IMR-90 (cell line): ENCODE data around the gene KHK. TPM values are rescaled to one million over a fixed set of nuclear protein-coding genes. Genes with fewer than 3 reads are reported as not detected.

Source experiments
- ATAC-seq: fragments of 200-7000 bp; cut with Tn5 transposase; 2 replicates; pipeline ENCODE4 v1.9.1; 2020; ENCODE audit warnings: low read depth, mild to moderate bottlenecking, moderate library complexity
- BruUV-seq: library from RNA; stranded (reverse); fragments of 400-500 nt; replicated peaks from 2 replicates; lab custom pipeline; 2021; lab: Mats Ljungman, UMichigan
- CTCF ChIA-PET: fragments of 300-600 bp; formaldehyde crosslinking; extraction: SDS; loops from one replicate; lab custom pipeline; 2021; ENCODE audit warnings: antibody characterized with exemption; lab: Yijun Ruan, JAX
- POLR2A ChIA-PET: fragments of 300-600 bp; sonication (Branson Sonifier 250); formaldehyde crosslinking; loops from one replicate; lab custom pipeline; 2022; ENCODE audit warnings: antibody characterized with exemption; ENCODE audit not compliant: unreplicated experiment; lab: Charles Lee
- DNase-seq: peaks from one replicate; pipeline ENCODE4 v3.0.0; 2013
- H2AFZ ChIP-seq: replicated peaks from 2 replicates; pipeline ENCODE3; 2013; ENCODE audit warnings: low read length, mild to moderate bottlenecking; ENCODE audit not compliant: poor library complexity
- H2AK5ac ChIP-seq: 2 replicates; pipeline ENCODE4 v1.6.1; 2013; ENCODE audit warnings: low read depth, low read length, inconsistent platforms
- H2AK9ac ChIP-seq: replicated peaks from 2 replicates; pipeline ENCODE3; 2013; ENCODE audit warnings: mild to moderate bottlenecking, low read depth, low read length, moderate library complexity; ENCODE audit not compliant: poor library complexity
- H2BK120ac ChIP-seq: 2 replicates; pipeline ENCODE4 v1.6.1; 2013; ENCODE audit warnings: low read depth, low read length, inconsistent platforms
- H2BK15ac ChIP-seq: 3 replicates; pipeline ENCODE4 v1.6.1; 2013; ENCODE audit warnings: low read depth, low read length, inconsistent platforms
- H2BK20ac ChIP-seq: 2 replicates; pipeline ENCODE4 v1.6.1; 2013; ENCODE audit warnings: low read depth, mild to moderate bottlenecking, inconsistent platforms, low read length, moderate library complexity
- H2BK5ac ChIP-seq: 2 replicates; pipeline ENCODE4 v1.6.1; 2013; ENCODE audit warnings: mild to moderate bottlenecking, low read depth, low read length, inconsistent platforms; ENCODE audit not compliant: poor library complexity, severe bottlenecking
- H3K14ac ChIP-seq: replicated peaks from 2 replicates; pipeline ENCODE4 v1.6.1; 2013; ENCODE audit warnings: low read depth, low read length, inconsistent platforms
- H3K18ac ChIP-seq: 2 replicates; pipeline ENCODE4 v1.6.1; 2013; ENCODE audit warnings: low read depth, low read length, control low read depth
- H3K23ac ChIP-seq: 2 replicates; pipeline ENCODE4 v1.6.1; 2013; ENCODE audit warnings: low read depth, low read length, inconsistent platforms
- H3K27ac ChIP-seq: 2 replicates; pipeline ENCODE4 v1.5.1; 2013; ENCODE audit warnings: mild to moderate bottlenecking, control low read depth, low read length; ENCODE audit not compliant: insufficient read depth
- H3K27me3 ChIP-seq: 2 replicates; pipeline ENCODE4 v1.6.1; 2013; ENCODE audit warnings: low read length; ENCODE audit not compliant: control insufficient read depth, insufficient read depth
- H3K36me3 ChIP-seq: 2 replicates; pipeline ENCODE4 v1.6.1; 2013; ENCODE audit warnings: low read length, mixed read lengths; ENCODE audit not compliant: control insufficient read depth, insufficient read depth
- H3K4ac ChIP-seq: 2 replicates; pipeline ENCODE4 v1.6.1; 2013; ENCODE audit warnings: low read depth, low read length, inconsistent platforms
- H3K4me1 ChIP-seq: 2 replicates; pipeline ENCODE4 v1.6.1; 2013; ENCODE audit warnings: low read length, mixed read lengths; ENCODE audit not compliant: control insufficient read depth, insufficient read depth
- H3K4me2 ChIP-seq: 2 replicates; pipeline ENCODE4 v1.6.1; 2013; ENCODE audit warnings: low read depth, mild to moderate bottlenecking, control low read depth, low read length, moderate library complexity
- H3K4me3 ChIP-seq: 2 replicates; pipeline ENCODE4 v1.5.1; 2013; ENCODE audit warnings: low read depth, mild to moderate bottlenecking, control low read depth, low read length, moderate library complexity; ENCODE audit not compliant: insufficient read depth
- H3K56ac ChIP-seq: 2 replicates; pipeline ENCODE4 v1.6.1; 2013; ENCODE audit warnings: low read length, inconsistent platforms; ENCODE audit not compliant: insufficient read depth; ENCODE audit errors: extremely low read depth
- H3K79me1 ChIP-seq, 2 experiments: 2 replicates each; pipeline ENCODE4 v1.6.1; 2013; ENCODE audit warnings: low read length in 2 of 2, inconsistent platforms in 1 of 2, low read depth in 1 of 2
- H3K9ac ChIP-seq: 2 replicates; pipeline ENCODE4 v1.6.1; 2013; ENCODE audit warnings: low read depth, low read length, control low read depth
- H3K9me1 ChIP-seq: 2 replicates; pipeline ENCODE4 v1.6.1; 2013; ENCODE audit warnings: low read length, inconsistent platforms; ENCODE audit not compliant: insufficient read depth
- H3K9me3 ChIP-seq: 2 replicates; pipeline ENCODE4 v1.6.1; 2013; ENCODE audit warnings: low read length; ENCODE audit not compliant: control insufficient read depth, insufficient read depth
- H4K20me1 ChIP-seq: 2 replicates; pipeline ENCODE4 v1.6.1; 2013; ENCODE audit warnings: low read length, inconsistent platforms; ENCODE audit not compliant: insufficient read depth
- H4K5ac ChIP-seq: 2 replicates; pipeline ENCODE4 v1.6.1; 2013; ENCODE audit warnings: mild to moderate bottlenecking, low read depth, low read length, control low read depth
- H4K8ac ChIP-seq, 2 experiments: 2 replicates each; pipeline ENCODE4 v1.6.1; 2013; ENCODE audit warnings: low read depth in 2 of 2, low read length in 2 of 2, control low read depth in 1 of 2, inconsistent platforms in 1 of 2
- H4K91ac ChIP-seq: 2 replicates; pipeline ENCODE4 v1.6.1; 2013; ENCODE audit warnings: low read depth, low read length, inconsistent platforms; ENCODE audit not compliant: insufficient read depth
- BHLHE40 ChIP-seq: fragments of 150-350 bp; IDR thresholded peaks from 2 replicates; pipeline ENCODE4 v1.6.1; 2016; ENCODE audit warnings: mild to moderate bottlenecking, low read depth, low read length
- CEBPB ChIP-seq: IDR thresholded peaks from 2 replicates; pipeline ENCODE4 v1.6.1; 2012; ENCODE audit warnings: low read depth, low read length, improper control_type of control experiment
- CHD1 ChIP-seq: IDR thresholded peaks from 2 replicates; pipeline ENCODE4 v1.6.1; 2012; ENCODE audit warnings: low read depth, low read length, improper control_type of control experiment
- ELK1 ChIP-seq: fragments of 150-350 bp; IDR thresholded peaks from 2 replicates; pipeline ENCODE4 v1.6.1; 2016; ENCODE audit warnings: low read depth, mild to moderate bottlenecking, low read length, moderate library complexity, borderline replicate concordance
- FOS ChIP-seq: fragments of 150-350 bp; IDR thresholded peaks from 2 replicates; pipeline ENCODE4 v1.6.1; 2016; ENCODE audit warnings: low read depth, low read length
- MAFK ChIP-seq: IDR thresholded peaks from 2 replicates; pipeline ENCODE4 v1.6.1; 2012; ENCODE audit warnings: low read depth, low read length, improper control_type of control experiment
- MAZ ChIP-seq: IDR thresholded peaks from 2 replicates; pipeline ENCODE4 v1.6.1; 2012; ENCODE audit warnings: low read depth, mild to moderate bottlenecking, low read length, improper control_type of control experiment, moderate library complexity, borderline replicate concordance
- MXI1 ChIP-seq: IDR thresholded peaks from 2 replicates; pipeline ENCODE4 v1.6.1; 2012; ENCODE audit warnings: low read depth, mild to moderate bottlenecking, low read length, moderate library complexity, borderline replicate concordance
- NFE2L2 ChIP-seq: fragments of 150-350 bp; IDR thresholded peaks from 2 replicates; pipeline ENCODE4 v1.6.1; 2016; ENCODE audit warnings: low read depth, mild to moderate bottlenecking, low read length
- POLR2A ChIP-seq: IDR thresholded peaks from 2 replicates; pipeline ENCODE4 v1.6.1; 2012; ENCODE audit warnings: mild to moderate bottlenecking, low read depth, low read length
- RAD21 ChIP-seq: IDR thresholded peaks from 2 replicates; pipeline ENCODE4 v1.6.1; 2012; ENCODE audit warnings: low read length, improper control_type of control experiment
- RCOR1 ChIP-seq: IDR thresholded peaks from 2 replicates; pipeline ENCODE4 v1.6.1; 2012; ENCODE audit warnings: mild to moderate bottlenecking, low read length, improper control_type of control experiment; ENCODE audit not compliant: insufficient replicate concordance
- RFX5 ChIP-seq: IDR thresholded peaks from 2 replicates; pipeline ENCODE4 v1.8.0; 2012; ENCODE audit warnings: low read depth, mild to moderate bottlenecking, low read length, moderate library complexity
- SMC3 ChIP-seq: fragments of 150-350 bp; IDR thresholded peaks from 2 replicates; pipeline ENCODE4 v1.6.1; 2016; ENCODE audit warnings: low read depth, mild to moderate bottlenecking, antibody characterized with exemption, low read length, moderate library complexity
- WGBS, 2 experiments: methylation state at CpG; one replicate each; pipeline versions ENCODE4 v1.1.5 to v1.1.7; 2013; ENCODE audit warnings: missing lambda C conversion rate in 2 of 2; ENCODE audit not compliant: insufficient read length in 1 of 2; ENCODE audit errors: extremely low coverage in 2 of 2; 5-methylcytosine and 5-hydroxymethylcytosine counted together
- dilution Hi-C: fragments of 300-500 bp; cut with HindIII; formaldehyde crosslinking; loops from one replicate; pipeline ENCODE4 v1.14.3; 2018; ENCODE audit warnings: low sequenced_read_pairs; ENCODE audit not compliant: unreplicated experiment
- in situ Hi-C: fragments of 300-500 bp; cut with MboI; formaldehyde crosslinking; loops from 3 replicates; pipeline ENCODE4 v1.14.3; 2019; ENCODE audit warnings: low sequenced_read_pairs, inconsistent platforms, mixed read lengths
- intact Hi-C: fragments of 100-400 bp; cut with micrococcal nuclease; formaldehyde crosslinking; loops from 2 replicates; pipeline ENCODE4 v1.10.0; 2022
- polyA plus RNA-seq, 3 experiments: library from polyadenylated mRNA; depleted of rRNA; stranded (reverse); fragments of >200 nt; gene quantifications; 2 replicates each; pipeline ENCODE4 v1.2.3, GENCODE V29; 2012; ENCODE audit warnings: low replicate concordance in 1 of 3
- total RNA-seq: library from RNA; depleted of rRNA; stranded (reverse); fragments of >200 nt; gene quantifications from 2 replicates; pipeline ENCODE4 v1.2.3, GENCODE V29; 2012
- TF ChIP-seq, protein P1 (sequence below): conservative IDR thresholded peaks from 2 replicates; pipeline ENCODE4 v1.5.1; 2012; ENCODE audit warnings: mild to moderate bottlenecking, low read depth, low read length, improper control_type of control experiment
- TF ChIP-seq, protein P2 (sequence below): fragments of 150-350 bp; IDR thresholded peaks from 2 replicates; pipeline ENCODE4 v1.6.1; 2017; ENCODE audit warnings: mild to moderate bottlenecking, antibody characterized with exemption, low read length, low read depth

Gene KHK
- total and polyA plus RNA-seq, 2 of the 4 experiments (the other 2 are of a cell fraction) = 0.72 to 0.82 TPM

- Histone ChIP-seq H3K27ac (no peak overlapping the region), H3K4ac (no peak overlapping the region), H4K5ac (no peak overlapping the region; the same call in 1 of the 2 replicates), H2AK9ac (peak overlapping the region; percentile 97), H3K9ac (no peak overlapping the region), H3K56ac (no peak overlapping the region), H3K79me1 (peaks cover 14 to 27% of the 10 kb centered on the region in 2 experiments), H3K27me3 (peaks cover 15% of the 10 kb centered on the region; the same call in 1 of the 2 replicates), H4K20me1 (peaks cover 12% of the 10 kb centered on the region), H2AFZ (peak overlapping the region; percentile 100), H2BK120ac (no peak overlapping the region), H3K9me1 (peaks cover 14% of the 10 kb centered on the region), H2BK5ac (no peak overlapping the region), H3K4me3 (no peak overlapping the region), H2BK15ac (no peak overlapping the region), H4K91ac (no peak overlapping the region), H3K14ac (no peak overlapping the region), H4K8ac (peak overlapping the region; percentile 73 to 93; a peak in 3 of 4 replicates), H3K9me3 (no peaks in the 10 kb centered on the region), H3K18ac (no peak overlapping the region), H3K4me2 (no peak overlapping the region), H2BK20ac (no peak overlapping the region), H2AK5ac (peak overlapping the region; percentile 68; the same call in 1 of the 2 replicates), H3K36me3 (peaks cover 23% of the 10 kb centered on the region), H3K23ac (no peak overlapping the region), H3K4me1 (peaks cover 9% of the 10 kb centered on the region)
- dilution Hi-C loops = no loop called here
- no TSS peak for BruUV-seq
- ATAC-seq (no peak), DNase-seq (no peak)
- no peak for TF ChIP-seq CEBPB
- TF ChIP-seq, protein P1, sequence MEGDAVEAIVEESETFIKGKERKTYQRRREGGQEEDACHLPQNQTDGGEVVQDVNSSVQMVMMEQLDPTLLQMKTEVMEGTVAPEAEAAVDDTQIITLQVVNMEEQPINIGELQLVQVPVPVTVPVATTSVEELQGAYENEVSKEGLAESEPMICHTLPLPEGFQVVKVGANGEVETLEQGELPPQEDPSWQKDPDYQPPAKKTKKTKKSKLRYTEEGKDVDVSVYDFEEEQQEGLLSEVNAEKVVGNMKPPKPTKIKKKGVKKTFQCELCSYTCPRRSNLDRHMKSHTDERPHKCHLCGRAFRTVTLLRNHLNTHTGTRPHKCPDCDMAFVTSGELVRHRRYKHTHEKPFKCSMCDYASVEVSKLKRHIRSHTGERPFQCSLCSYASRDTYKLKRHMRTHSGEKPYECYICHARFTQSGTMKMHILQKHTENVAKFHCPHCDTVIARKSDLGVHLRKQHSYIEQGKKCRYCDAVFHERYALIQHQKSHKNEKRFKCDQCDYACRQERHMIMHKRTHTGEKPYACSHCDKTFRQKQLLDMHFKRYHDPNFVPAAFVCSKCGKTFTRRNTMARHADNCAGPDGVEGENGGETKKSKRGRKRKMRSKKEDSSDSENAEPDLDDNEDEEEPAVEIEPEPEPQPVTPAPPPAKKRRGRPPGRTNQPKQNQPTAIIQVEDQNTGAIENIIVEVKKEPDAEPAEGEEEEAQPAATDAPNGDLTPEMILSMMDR = no peak
- no peak for TF ChIP-seq MAFK
- TF ChIP-seq FOS = no peak
- TF ChIP-seq, protein P2, sequence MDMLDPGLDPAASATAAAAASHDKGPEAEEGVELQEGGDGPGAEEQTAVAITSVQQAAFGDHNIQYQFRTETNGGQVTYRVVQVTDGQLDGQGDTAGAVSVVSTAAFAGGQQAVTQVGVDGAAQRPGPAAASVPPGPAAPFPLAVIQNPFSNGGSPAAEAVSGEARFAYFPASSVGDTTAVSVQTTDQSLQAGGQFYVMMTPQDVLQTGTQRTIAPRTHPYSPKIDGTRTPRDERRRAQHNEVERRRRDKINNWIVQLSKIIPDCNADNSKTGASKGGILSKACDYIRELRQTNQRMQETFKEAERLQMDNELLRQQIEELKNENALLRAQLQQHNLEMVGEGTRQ = no peak
- no peak for TF ChIP-seq RAD21
- no peak for TF ChIP-seq MXI1
- no peak for TF ChIP-seq SMC3
- TF ChIP-seq POLR2A = no peak
- no peak for TF ChIP-seq CHD1
- no peak for TF ChIP-seq MAZ
- TF ChIP-seq ELK1 = no peak
- no peak for TF ChIP-seq RCOR1
- no peak for TF ChIP-seq RFX5
- TF ChIP-seq NFE2L2 = no peak
- TF ChIP-seq BHLHE40 = no peak
- in situ Hi-C loops = no loop called here
- 91% methylated on average over 4 of the region's 12 CpGs; no CpG with 5 or more reads in 1 of the 2 experiments for WGBS, 2 experiments
- CTCF ChIA-PET = no interaction called here
- intact Hi-C loops = loop anchor here (2.0 kb wide), 1 partner anchor 55 kb away; no protein-coding TSS in a partner anchor
- POLR2A ChIA-PET = no interaction called here
Observed at GRCh38 chr2:27135478-27135955, 48.9 kb downstream of the KHK start.
